ENCODE results near the gene CCDC157.

- TF ChIP-seq POLR2A (IDR thresholded peaks at IDR 0.05) (no peak), CTCF (IDR thresholded peaks at IDR 0.05) (no peak), POLR2AphosphoS5 (IDR thresholded peaks at IDR 0.05) (no peak)
Measured at GRCh38 chr22:30315962-30316576, 40.7 kb upstream of the CCDC157 start.

Measured in gastroesophageal sphincter (tissue), 3 donors.